Measurements from ENCODE around the gene BCL2A1.
"Not testable (repeated sequence)": the region's sequence is repeated elsewhere in the genome, so short reads cannot be mapped to it uniquely, and the experiment has no call there.

Gene BCL2A1

DNA sequence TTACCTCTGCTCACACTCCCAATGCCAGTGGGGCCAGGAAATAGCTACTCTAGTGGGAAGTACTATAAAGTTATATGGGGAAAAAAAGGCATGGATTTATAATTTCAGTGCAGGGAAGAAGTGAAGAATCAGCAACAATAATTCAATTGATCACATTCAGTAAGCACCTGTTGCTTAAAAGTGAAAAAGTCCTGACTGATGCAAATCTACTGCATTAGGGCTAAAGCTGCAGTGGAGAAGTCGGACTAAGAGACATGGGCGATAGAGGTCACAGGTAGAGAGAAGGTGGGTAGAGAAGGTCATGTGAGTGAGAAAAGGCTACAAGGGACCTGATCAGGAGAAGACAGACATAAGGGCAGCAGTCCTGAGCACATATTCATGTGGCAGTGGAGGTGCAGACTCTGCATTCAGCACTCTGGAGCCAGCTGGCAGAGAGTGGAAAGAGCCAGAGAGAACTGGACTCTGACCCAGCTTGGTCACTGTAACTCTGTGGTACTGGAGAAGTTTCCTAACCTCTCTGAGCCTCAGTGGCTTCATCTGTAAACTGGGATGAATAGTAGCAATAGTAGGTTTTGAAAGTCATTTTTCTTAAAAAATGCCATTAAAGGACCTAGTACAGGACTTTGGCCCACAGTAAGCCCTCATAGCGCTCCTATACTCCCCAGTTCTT is 17.6 kb upstream of the BCL2A1 start:
- no peak for DNase-seq

DNA sequence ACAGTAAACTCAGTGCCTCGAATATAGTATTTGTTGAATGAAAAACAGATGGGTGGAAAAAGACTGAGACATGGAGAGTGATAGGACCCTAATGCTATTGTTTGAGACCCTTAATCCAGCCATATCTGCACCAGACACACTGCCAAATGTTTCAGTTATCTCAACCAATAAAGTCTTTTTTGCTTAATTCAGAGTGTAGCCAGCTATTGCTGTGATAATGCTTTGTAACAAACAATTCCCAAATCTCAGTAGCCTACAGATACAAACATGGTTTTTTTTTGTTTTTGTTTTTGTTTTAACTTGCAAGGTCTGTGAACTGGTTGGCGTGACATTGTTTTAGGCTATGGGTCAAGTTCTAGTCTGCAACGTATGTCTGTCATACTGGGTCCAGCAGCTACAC is 17.0 kb upstream of the BCL2A1 start:
- DNase-seq: no peak

DNA sequence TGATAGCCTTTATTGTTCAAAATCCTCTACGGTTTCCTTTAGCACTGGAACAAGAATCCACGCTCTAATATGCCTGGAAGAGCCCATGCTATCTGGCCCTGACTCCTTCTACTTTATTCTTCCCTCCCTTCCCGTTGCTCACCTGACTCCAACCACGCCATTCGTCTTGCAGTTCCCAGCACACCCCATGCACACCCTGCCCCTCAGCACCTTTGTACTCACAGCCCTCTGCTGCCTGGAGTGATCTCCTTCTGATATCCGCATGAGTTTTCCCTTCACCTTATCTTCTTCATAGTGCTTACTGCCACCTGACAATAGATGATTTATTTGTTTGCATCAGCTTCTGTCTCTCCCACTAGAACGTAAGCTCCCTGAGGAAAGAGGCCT is 16.6 kb upstream of the BCL2A1 start:
- no peak for DNase-seq

DNA sequence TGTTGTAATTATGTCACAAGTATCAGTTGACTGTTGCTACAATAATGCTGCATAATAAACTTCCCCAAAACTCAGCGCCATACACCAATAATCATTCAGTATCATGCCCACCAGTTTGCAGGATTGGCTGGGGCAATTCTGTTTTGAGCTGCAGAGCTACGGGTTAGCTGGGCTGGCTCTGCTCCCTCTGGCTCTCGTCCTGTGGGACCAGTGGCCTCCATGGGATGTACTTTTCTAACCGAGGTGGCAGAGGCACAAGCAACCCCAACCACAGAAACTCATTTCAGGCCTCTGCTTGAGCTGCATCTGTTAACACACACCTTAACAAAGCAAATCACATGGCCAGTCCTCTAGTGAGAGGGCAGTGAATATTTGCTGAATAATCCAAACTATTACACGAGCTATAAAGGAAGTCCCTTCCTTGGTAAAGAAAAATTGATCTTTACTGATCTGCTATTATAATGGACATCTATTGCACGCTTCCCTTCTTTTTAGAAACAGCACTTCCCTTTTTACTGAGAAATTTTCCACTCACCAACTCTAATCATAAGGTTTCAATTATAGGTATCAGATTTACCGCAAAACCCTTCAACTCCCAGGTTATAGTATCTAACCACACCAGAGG is 10.9 kb upstream of the BCL2A1 start:
- DNase-seq: no peak

DNA sequence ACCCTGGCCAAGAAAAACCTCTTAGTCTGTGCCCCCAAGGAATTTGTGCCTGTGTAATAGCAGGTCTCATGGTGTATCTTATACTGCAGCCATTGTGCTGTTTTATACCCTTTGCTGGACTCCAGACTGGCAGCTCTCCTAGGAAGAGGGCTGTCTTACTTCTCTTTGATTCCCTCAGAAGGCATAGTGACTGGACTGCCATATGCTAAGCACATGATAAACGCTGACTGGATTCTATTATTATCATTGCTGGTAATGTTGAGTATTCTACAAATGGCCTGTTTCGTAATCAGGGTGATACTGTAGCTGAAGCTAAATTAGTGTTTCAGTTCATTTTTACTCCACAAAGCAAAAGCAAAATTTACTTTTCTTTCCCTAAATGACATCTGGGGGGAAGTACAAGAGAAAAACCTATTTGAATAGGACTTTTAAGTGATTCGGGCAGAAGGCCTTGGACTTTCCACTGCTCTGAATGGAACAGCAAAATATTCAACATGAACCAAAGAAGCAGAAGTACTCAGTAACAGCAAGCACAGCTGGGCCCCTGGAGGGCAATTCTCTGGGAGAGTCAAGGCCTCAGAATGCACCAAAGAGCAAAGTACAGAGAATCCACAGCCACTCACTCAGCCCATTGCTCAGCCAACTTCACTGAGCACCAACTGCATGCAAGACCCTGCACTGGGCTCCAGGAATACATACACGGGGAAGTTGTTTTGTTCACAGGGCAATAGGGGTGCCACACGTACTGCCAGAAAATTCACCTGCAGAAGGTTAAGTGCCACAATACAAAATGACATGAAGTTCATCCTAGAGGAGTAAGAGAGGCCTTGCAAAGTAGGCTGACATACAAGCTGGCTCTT is 7.9 kb upstream of the BCL2A1 start:
- no peak for DNase-seq

DNA sequence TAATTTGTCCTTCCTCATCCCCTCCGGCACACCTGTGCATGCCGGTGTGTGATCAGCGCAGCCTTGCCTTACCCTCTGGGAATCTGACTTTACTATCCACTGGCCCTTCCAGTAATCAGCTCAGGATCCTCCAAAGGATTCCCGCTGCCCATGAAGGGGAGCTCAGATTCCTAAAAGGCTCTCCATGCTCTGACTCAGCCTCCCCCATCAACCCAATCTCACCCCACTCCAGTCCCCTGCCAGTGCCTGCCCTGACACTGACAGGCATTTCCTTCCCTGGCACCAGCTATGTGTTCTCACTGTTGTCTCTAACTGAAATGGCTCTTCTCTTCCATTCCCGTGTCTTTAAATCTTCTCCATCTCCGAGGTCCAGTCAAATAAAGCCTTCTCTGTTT is 7.3 kb upstream of the BCL2A1 start:
- DNase-seq: no peak

DNA sequence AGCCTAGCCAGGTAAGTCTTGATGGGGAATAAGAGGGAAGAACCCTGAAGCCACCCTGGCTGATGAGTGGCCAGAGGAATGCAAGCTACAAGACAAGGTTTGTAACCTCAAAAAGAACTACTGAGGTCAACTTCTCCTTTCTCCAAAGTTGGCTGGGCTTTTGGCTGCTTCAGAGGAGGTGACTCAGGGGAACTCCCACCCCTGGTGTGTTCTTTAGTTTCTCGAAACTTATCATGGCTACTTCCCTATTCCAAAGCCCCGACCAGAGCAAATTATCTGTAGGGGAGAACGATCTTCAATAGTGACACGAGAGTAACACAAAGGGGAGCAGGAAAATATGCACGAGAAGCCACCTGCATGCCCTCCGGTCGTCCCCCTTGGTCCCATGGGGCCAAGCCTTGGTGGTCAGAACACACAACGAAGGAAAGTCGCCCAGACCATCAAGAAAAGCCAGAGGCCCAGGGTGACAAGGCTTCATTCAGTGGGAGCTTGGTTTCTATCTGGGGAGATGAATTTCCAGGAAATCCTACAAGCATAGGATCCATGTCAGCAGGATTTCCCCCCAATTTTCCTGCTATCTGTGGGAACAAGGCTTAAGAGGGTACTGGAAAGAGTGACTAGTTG is 6.5 kb upstream of the BCL2A1 start:
- no peak for DNase-seq

DNA sequence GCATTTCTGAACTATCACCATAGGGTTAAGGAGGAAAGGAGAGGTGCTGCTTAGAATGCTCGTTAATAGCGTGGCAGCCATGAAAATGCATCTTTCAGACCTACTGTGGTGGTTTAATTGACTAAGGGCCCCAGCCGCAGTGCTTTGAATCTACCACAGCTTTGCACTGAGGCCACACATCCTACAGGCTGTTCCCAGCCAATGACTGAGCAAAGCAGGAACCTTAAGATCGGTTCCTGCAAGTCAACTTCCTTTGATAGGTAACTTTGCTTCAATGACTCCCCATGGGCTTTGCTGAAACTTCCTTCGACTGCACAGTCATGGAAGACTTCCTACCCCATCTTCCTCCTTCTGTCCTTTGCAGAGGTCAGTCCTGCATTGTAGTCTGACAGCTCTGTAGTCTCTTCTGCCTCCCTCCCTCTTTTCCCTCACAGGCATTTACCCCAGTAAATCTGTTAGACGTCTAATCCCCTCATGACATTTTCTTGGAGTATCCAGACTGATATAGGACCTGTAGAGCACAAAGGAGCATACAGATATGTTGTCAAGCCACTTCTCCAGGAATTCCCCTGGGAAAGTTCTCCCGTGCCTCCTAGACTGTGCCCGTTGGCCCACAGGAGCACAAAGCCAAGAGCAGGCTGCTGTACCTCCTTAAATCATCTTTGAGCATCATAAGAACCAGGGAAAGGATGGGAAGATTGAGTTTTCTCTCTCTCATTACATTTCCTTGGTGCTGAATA is 2.6 kb upstream of the BCL2A1 start:
- no peak for DNase-seq

DNA sequence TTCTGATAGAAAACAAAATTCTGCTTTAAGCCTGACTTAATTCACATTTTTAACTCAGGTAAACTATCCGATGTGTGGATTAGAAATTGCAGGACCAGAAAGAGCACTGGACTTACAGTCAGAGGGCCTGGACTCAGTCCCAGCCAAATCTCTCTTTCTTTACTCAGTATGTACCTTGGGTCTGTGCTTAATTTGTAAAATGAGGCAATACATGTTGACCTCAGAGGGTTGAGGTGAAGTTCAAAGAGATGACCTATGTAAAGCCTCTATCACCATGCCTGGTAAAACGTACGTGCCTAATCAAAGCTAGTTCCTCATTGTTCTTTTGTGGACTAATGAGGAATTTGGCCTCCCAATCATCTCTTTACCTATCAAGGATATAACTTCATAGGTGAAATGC is 1.9 kb upstream of the BCL2A1 start:
- DNase-seq: no peak

DNA sequence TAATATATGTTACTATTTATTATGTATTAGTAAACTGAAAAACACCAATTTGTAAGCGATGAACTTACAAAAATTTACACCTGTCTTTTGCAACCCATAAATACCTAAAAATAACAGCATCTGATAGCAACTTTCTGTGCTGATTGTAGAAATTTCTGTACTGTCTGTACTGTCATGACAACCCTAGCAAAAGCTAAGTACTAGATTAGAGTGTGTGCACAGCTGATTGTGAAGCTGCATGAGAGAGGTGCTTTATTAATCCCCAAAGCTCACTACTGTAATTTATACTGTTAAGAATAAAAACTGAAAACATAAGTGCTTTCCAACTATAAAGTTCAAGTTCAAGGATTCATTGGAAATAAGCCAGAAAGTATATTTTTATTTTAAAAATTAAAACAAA is 815 bp downstream of the BCL2A1 start:
- no peak for DNase-seq

DNA sequence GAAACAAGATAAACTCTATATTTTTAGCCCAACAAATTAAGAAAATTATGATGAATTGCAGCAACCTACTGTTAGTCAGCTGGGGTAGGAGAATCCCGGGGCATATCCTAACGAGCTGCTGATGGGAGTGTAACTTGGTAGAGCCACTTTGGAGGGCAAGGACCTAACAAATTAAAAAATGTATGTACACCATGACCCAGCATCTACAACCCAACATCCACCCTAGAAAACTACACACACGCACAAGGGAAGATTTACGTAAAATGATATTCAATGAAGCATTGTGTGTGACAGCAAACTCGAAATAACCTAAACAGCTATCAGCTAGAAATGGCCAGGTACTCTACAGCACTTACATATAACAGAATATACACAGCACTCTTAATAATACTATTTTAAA is 1.9 kb downstream of the BCL2A1 start:
- no peak for DNase-seq

DNA sequence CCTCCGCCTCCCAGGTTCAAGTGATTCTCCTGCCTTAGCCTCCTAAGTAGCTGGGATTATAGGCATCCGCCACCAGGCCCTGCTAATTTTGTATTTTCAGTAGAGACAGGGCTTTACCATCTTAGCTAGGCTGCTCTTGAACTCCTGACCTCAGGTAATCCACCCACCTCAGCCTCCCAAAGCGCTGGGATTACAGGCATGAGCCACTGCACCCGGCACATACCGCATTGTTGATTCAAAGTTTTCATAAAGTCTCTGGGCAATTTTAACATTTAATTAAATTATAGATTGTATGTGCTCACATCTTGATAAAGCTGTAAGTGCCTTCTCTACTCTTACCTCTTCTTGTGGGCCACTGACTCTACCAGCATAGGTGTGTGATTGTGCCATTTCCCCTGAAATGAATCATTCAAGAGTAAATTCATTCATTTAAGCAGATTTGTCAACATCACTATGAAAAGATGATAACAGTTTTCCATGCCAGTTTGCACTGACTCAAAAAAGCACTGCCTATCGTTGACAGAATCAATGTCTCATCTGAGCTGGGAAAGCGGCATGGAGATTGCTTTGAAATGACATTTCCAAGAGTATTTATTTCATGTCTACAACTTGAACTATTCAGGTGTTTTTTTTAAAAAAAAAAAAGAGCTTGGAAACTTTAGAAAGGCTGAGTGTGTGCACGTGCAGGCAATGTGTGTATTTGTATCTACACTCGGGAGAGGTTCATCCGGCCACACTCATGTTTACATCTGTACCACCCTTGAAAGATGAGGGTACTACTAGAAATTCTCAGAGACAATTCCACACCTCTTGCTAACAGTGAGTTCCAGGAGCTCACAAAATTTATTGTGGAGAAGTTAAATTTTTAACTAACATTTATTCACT is 3.5 kb downstream of the BCL2A1 start:
- DNase-seq: no peak

DNA sequence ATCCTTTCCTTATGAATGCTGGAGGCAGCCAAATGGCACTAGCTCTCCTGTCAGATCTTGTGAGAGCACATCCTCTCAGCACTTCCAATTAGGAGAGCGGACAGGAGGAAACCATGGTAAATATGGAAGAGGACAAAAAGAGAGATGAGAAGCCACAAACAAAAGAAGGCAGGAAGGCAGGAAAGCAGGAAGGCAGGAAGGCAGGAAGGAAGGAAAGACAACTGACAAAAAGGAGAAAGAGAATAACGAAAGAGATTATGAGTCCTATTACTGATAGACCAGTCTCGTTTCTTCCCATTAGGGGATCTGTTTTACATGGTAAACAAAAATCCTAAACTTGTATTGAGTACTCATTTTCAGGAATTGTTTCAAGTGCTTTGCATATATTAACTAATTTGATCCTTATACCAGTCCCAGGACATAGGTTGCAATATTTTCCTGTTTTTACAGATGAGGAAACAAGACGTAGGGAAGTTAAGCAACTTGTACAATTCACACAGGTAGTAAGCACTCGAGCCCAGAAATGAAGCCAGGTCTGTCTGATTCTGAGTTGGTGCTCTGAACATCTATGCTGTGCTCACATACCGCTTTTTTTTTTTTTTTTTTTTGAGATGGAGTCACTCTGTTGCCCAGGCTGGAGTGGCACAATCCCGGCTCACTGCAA is 4.2 kb downstream of the BCL2A1 start:
- no peak for DNase-seq

DNA sequence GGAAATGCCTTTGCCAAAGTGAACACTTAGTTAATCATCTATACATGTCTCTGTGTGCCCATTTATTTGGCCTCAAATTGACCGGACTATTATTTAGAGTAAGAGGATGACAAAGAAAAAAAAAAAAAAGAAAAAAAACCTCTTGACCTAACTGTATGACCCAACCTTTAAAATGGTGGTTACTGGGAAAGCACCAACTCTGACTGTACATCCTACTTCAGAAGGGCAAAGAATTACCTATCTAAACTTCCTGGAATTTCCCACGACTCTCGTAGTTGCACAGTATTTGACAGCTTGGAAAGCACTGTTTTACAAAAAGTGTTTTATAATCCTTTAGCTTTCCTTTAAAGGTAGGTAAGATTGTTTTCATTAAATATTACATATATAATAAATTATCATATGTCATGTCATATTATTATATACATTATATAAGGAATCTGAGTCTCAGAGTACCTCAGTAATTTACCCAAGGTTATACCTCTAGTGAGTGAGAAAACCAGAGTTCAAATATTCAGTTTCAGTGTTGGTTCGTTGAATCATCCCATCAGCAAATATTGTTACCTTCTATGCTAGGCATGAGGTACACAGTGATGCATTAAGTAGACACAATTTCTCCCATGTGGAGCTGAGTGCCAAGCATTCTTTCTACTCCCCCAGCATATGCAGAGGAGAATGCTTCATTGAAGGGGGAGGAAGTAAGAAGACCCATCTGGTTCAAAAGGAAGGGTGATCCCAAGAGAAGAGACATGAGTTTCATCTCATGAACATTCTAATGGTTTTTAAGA is 5.0 kb downstream of the BCL2A1 start:
- DNase-seq: no peak

DNA sequence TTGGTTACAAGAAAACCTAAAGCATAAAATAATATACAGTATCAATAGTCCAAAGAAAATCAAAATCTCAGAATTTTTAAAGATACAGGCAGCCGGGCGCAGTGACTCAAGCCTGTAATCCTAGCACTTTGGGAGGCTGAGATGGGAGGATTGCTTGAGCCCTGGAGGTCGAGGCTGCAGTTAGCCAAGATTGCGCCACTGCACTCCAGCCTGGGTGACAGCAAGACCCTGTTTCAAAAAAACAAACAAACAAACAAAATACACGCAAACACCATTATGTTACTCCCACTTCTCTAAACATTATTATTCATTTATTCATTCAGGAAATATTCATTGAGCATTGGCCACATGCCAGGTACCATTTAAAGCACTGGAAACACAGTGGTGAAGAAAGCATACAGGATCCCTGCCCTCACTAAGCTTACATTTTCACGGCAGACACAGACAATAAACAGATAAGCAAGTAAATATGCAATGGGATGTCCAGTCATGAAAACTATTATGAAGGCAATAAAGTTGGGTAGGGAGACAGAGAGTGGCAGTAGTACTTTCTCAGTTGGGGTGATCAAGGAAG is 6.7 kb downstream of the BCL2A1 start:
- DNase-seq: no peak

DNA sequence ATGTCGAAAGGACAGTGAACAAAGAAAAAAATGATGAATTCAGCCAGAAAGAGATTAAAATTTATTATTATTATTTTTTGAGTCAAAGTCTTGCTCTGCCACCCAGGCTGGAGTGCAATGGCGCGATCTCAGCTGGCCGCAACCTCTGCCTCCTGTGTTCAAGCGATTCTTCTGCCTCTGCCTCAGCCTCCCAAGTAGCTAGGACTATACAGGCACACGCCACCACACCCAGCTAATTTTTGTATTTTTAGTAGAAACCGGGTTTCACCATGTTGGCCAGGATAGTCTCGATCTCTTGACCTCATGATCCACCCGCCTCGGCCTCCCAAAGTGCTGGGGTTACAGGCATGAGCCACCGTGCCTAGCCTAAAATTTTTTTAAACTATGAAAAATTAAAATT is 8.1 kb downstream of the BCL2A1 start:
- DNase-seq: not testable (repeated sequence)

DNA sequence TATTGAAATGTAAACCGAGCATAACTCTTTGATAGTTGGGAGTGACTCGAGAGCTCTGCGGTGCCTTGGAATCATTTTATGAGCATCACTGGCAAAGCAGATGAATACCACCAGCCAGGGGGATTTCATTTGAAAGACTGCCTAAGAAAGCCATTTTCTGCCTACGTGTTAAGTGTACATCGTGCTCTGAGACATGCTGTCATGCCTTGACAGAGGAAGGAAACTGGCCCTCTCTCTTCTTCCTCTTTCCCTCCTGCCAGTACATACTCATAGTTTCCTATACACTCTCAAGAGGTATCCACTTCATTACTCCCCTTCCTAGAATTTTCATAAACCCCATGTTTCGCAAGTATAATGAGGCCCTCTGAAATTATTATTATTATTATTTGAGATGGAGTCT is 8.8 kb downstream of the BCL2A1 start:
- no peak for DNase-seq

DNA sequence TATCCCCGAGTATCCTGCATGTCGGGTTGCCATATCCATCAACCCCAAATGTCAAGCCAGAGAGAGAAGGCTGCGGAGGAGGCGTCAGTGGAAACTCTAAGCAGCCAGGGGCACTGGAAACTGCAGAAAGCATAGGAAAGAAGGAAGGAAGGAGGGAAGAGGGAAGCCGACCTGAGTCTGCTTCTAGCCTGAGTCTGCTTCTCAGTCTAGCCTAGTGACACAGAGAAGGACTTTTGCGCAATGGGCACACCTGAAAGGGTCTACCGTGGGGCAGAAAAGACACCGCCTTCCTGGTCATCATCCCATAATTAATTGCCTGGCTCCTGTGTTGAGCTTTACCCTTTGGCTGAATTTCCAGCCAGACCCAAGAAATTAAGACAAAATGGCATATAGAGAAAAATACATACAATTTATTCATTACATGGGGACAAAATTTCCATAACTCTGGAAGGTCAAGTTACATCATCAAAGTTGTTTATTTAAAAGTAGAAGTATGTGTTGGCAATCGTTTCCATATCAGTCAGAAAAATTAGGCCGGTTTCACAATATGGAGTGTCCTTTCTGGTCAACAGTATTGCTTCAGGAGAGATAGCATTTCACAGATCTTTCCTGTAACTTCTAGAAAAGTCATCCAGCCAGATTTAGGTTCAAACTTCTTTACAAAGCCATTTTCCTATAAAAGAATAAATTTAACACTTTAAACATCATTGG is 10.3 kb downstream of the BCL2A1 start:
- DNase-seq: no peak

DNA sequence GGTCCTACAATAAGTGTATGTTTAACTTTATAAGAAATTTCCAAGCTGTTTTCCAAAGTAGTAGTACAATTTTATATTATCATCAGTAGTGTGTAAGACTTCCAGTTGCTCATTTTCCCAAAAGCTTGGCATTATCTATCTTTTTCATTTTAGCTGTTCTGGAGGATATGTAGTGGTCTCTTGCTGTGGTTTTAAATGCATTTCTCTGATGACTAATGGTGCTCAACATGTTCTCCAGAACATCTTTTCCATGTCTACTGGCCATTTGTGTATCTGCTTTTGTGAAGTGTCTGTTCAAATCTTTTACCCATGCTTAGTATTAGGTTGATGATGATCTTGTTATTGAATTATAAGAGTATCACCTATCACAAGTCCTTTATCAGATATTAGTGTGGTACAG is 13.3 kb downstream of the BCL2A1 start:
- DNase-seq: no peak
